Keratinocyte (primary cell): Measurements from ENCODE around the gene STX8. TPM values are rescaled to one million over a fixed set of nuclear protein-coding genes. Genes with fewer than 3 reads are reported as not detected.

ENCODE experiments used
- DNase-seq: peaks from one replicate; pipeline ENCODE4 v3.0.0-alpha.2; 2011; ENCODE audit warnings: low read depth, missing footprints, low spot score
- FAIRE-seq: peaks from 2 replicates; lab custom pipeline; 2011; peaks lifted over from hg19 to GRCh38; lab: Jason Lieb, UNC
- H2AFZ ChIP-seq: 2 replicates; pipeline ENCODE4 v1.6.0; 2012; ENCODE audit warnings: low read length, control low read depth, inconsistent platforms; ENCODE audit not compliant: control insufficient read depth
- H3K27ac ChIP-seq: 2 replicates; pipeline ENCODE4 v1.5.1; 2011; ENCODE audit warnings: low read length; ENCODE audit not compliant: control insufficient read depth, insufficient read depth
- H3K27me3 ChIP-seq: 3 replicates; pipeline ENCODE4 v1.6.0; 2011; ENCODE audit warnings: low read length; ENCODE audit not compliant: control insufficient read depth, insufficient read depth; ENCODE audit errors: extremely low read depth
- H3K36me3 ChIP-seq, 2 experiments: 2 replicates in 1 of 2; 3 replicates in 1 of 2; pipeline ENCODE4 v1.5.1; 2011; ENCODE audit warnings: low read length in 2 of 2, mild to moderate bottlenecking in 1 of 2; ENCODE audit not compliant: control insufficient read depth in 2 of 2, insufficient read depth in 2 of 2; ENCODE audit errors: extremely low read depth in 1 of 2
- H3K4me1 ChIP-seq: 3 replicates; pipeline ENCODE4 v1.5.1; 2011; ENCODE audit warnings: low read length; ENCODE audit not compliant: control insufficient read depth, insufficient read depth; ENCODE audit errors: extremely low read depth
- H3K4me2 ChIP-seq: 3 replicates; pipeline ENCODE4 v1.6.0; 2011; ENCODE audit warnings: low read depth, low read length; ENCODE audit not compliant: control insufficient read depth, insufficient read depth; ENCODE audit errors: extremely low read depth
- H3K4me3 ChIP-seq, 3 experiments: fragments of 200-600 bp in 1 of 3; sonication (generic) in 1 of 3; 2 replicates in 2 of 3; 3 replicates in 1 of 3; pipeline ENCODE4 v1.5.1; 2011 to 2016; ENCODE audit warnings: low read length in 3 of 3, mild to moderate bottlenecking in 3 of 3, control low read depth in 2 of 3, inconsistent platforms in 1 of 3, low read depth in 1 of 3, mixed read lengths in 1 of 3, mixed run types in 1 of 3, moderate library complexity in 1 of 3; ENCODE audit not compliant: control insufficient read depth in 2 of 3, insufficient read depth in 2 of 3; ENCODE audit errors: extremely low read depth in 1 of 3
- H3K79me2 ChIP-seq: 2 replicates; pipeline ENCODE4 v1.6.0; 2012; ENCODE audit warnings: low read length; ENCODE audit not compliant: control insufficient read depth, insufficient read depth
- H3K9ac ChIP-seq: 3 replicates; pipeline ENCODE4 v1.6.0; 2011; ENCODE audit warnings: low read length; ENCODE audit not compliant: control insufficient read depth, insufficient read depth; ENCODE audit errors: extremely low read depth
- H3K9me1 ChIP-seq: 3 replicates; pipeline ENCODE4 v1.6.0; 2011; ENCODE audit warnings: low read length; ENCODE audit not compliant: control insufficient read depth, insufficient read depth; ENCODE audit errors: extremely low read depth
- H3K9me3 ChIP-seq: 2 replicates; pipeline ENCODE4 v1.5.1; 2012; ENCODE audit warnings: low read depth, low read length; ENCODE audit not compliant: control insufficient read depth
- H4K20me1 ChIP-seq: 3 replicates; pipeline ENCODE4 v1.6.0; 2011; ENCODE audit warnings: low read length; ENCODE audit not compliant: control insufficient read depth, insufficient read depth; ENCODE audit errors: extremely low read depth
- CTCF ChIP-seq, 3 experiments: IDR thresholded peaks in 1 of 3; conservative IDR thresholded peaks in 1 of 3; optimal IDR thresholded peaks in 1 of 3; 2 replicates in 2 of 3; 3 replicates in 1 of 3; pipeline versions ENCODE3 to v1.5.1; 2011; ENCODE audit warnings: low read length in 3 of 3, mild to moderate bottlenecking in 3 of 3, moderate library complexity in 2 of 3, control low read depth in 1 of 3, inconsistent platforms in 1 of 3; ENCODE audit not compliant: insufficient read depth in 2 of 3; ENCODE audit errors: extremely low read depth in 1 of 3
- EZH2 ChIP-seq: IDR thresholded peaks from one replicate; pipeline ENCODE4 v1.6.1; 2012; ENCODE audit warnings: inconsistent platforms, mild to moderate bottlenecking, low read length, moderate library complexity
- dilution Hi-C: fragments of 300-500 bp; cut with MboI; formaldehyde crosslinking; loops from one replicate; pipeline ENCODE4 v1.7.0; 2020; ENCODE audit warnings: low sequenced_read_pairs; ENCODE audit not compliant: extremely low pct_ligation_motif_present
- polyA plus RNA-seq, 5 experiments: library from polyadenylated mRNA; depleted of rRNA in 3 of 5; stranded (reverse) in 3 of 5; stranded (forward) in 1 of 5; unstranded in 1 of 5; fragments of >200 nt; gene quantifications; 1 replicate in 1 of 5; 2 replicates in 3 of 5; 3 replicates in 1 of 5; pipeline versions ENCODE4 v1.2.1 to v1.2.3, GENCODE V29; 2011 to 2012; ENCODE audit warnings: missing spikeins in 2 of 5, low read depth in 1 of 5, low replicate concordance in 1 of 5

Gene STX8
- polyA plus RNA-seq, 1 donor (not counting 4 experiments of a cell fraction or from before 2014, with no cell fraction given): 90.3 TPM

GRCh38 chr17:9537177-9537776 lies 38.3 kb downstream of the STX8 start:
- Histone ChIP-seq H2AFZ (no peak overlapping the region), H3K9me3 (no peaks in the 10 kb centered on the region), H3K4me3 (no peak overlapping the region), H3K79me2 (no peaks in the 10 kb centered on the region), H3K9me1 (no peaks in the 10 kb centered on the region), H3K36me3 (peaks cover 0 to 5% of the 10 kb centered on the region in 2 experiments), H3K27me3 (no peaks in the 10 kb centered on the region), H3K4me2 (no peak overlapping the region), H3K9ac (no peak overlapping the region), H3K27ac (no peak overlapping the region), H3K4me1 (no peaks in the 10 kb centered on the region), H4K20me1 (no peaks in the 10 kb centered on the region)
- dilution Hi-C loops: no loop called here
- TF ChIP-seq CTCF (optimal IDR thresholded peaks at IDR 0.05 in 1 of 3, IDR thresholded peaks at IDR 0.05 in 1 of 3, conservative IDR thresholded peaks at IDR 0.05 in 1 of 3; ENCODE audit: extremely low read depth in 1 of 3, insufficient read depth in 2 of 3, low read length in 3 of 3) (no peak), EZH2 (no peak)
- DNase-seq: no peak
- no peak for FAIRE-seq

- dilution Hi-C loops: no loop called here
- FAIRE-seq: no peak
These were observed 39.6 kb downstream of the STX8 start for GRCh38 chr17:9536061-9536460.

More at GRCh38 chr17:9536061-9536460, 39.6 kb downstream of the STX8 start:
- Histone ChIP-seq H3K4me3 (no peak overlapping the region), H3K9ac (no peak overlapping the region), H3K9me1 (no peaks in the 10 kb centered on the region), H3K4me2 (no peak overlapping the region), H3K27ac (no peak overlapping the region), H3K9me3 (no peaks in the 10 kb centered on the region), H3K36me3 (peaks cover 0 to 5% of the 10 kb centered on the region in 2 experiments), H3K79me2 (no peaks in the 10 kb centered on the region), H3K27me3 (no peaks in the 10 kb centered on the region), H3K4me1 (no peaks in the 10 kb centered on the region), H2AFZ (no peak overlapping the region), H4K20me1 (no peaks in the 10 kb centered on the region)
- TF ChIP-seq CTCF (optimal IDR thresholded peaks at IDR 0.05 in 1 of 3, IDR thresholded peaks at IDR 0.05 in 1 of 3, conservative IDR thresholded peaks at IDR 0.05 in 1 of 3; ENCODE audit: extremely low read depth in 1 of 3, insufficient read depth in 2 of 3, low read length in 3 of 3): no peak
- TF ChIP-seq EZH2: no peak
- DNase-seq: no peak
